GM19463 (cell line): ENCODE measurements around the gene LRFN2.

Source experiments
- ATAC-seq: cut with Tn5 transposase; IDR thresholded peaks from one replicate; pipeline ENCODE4 v1.9.1; 2021; ENCODE audit warnings: mild to moderate bottlenecking, moderate library complexity; ENCODE audit not compliant: unreplicated experiment

LRFN2 gene

GRCh38 chr6:40587240-40588069, at the start of gene LRFN2:
Gene LRFN2, minus strand, starts transcription at chr6:40587364.
- peak; percentile 78 for ATAC-seq

GRCh38 chr6:40634429-40634828, 47.3 kb upstream of the LRFN2 start:
- no peak for ATAC-seq

- ATAC-seq, result no peak
These were observed 44.6 kb upstream of the LRFN2 start for GRCh38 chr6:40631744-40632143.

DNA sequence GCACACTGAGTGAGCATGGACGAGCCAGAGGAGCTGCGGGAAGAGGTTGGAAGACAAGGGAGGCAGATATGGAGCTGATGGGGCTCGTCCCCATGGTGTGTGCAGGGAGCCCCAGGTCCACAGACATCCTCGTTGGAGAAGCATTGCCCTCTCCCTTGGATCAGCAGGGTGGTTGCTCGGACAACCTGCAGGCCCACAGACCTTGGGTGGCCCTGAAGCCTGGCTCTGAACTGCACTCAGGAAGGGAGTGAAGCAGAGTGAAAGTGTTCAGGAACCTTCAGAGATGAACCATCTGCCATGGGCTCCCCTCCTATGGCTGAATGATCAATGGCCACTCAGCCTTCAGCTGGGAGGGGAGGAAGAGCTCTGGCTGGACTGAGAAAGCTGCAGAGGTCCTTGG, 43.3 kb upstream of the LRFN2 start:
- ATAC-seq, result no peak

DNA sequence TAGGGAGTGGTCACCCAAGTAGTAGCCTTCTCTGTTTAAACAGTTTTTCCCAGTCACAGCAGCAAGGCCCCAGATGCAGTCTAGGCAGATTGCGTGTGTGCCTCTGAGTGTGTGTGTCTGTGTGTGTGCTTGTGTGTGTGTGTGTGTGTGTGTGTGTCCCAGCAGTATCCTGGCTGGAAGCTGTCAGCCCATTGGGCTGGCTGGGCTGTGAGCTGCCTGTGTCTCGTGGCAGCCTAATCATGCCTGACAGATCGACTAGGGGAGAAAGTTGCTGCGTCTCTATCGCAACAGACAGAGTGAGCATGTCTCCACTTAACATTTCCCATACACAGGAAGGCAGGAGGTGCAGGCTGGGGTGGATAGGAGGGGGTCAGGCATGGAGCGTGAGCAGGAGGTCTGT, 42.9 kb upstream of the LRFN2 start:
- no peak for ATAC-seq

DNA sequence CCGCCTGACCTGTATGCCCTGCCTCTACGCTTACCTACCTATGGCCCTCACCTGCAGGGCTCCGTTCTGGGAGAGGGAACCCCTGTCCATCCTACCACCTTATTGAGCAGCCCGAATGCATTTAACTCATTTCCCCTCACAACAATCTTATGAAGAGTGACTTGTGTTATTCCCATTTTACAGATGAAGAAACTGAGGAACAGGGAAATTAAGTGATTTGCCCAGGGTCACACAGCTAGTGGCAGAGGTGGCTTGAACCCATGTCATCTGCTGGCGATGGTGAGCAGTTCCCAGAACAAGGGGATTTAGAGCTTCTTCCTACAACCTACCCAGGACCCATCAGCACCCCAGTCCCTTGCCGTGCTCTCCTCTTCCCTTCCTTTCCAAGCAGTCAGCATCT, 42.3 kb upstream of the LRFN2 start:
- no peak for ATAC-seq

- no peak for ATAC-seq
These were observed 40.2 kb upstream of the LRFN2 start for GRCh38 chr6:40627316-40627715.

GRCh38 chr6:40626886-40627285, 39.7 kb upstream of the LRFN2 start:
- ATAC-seq, result no peak

DNA sequence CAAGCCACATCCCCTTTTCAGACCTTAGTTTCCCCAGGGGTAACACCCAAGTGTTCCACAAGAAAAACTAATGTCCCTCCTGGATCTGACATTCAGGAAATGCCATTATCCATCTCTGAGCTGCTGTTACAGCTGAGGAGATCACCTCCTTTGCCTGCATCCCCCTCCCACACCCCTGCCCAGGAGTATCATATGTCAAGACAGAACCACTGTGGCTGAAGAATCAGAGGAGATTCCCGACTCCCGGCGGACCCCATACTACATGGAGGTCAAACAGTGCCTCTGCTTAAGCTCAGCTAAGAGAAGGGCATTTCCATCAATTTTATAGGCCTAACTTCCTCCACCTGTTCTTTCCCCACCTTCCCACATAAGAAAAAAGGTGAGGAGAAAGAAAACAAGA, 36.8 kb upstream of the LRFN2 start:
- no peak for ATAC-seq

- no peak for ATAC-seq
These were observed 36.0 kb upstream of the LRFN2 start for GRCh38 chr6:40623178-40623577.

DNA sequence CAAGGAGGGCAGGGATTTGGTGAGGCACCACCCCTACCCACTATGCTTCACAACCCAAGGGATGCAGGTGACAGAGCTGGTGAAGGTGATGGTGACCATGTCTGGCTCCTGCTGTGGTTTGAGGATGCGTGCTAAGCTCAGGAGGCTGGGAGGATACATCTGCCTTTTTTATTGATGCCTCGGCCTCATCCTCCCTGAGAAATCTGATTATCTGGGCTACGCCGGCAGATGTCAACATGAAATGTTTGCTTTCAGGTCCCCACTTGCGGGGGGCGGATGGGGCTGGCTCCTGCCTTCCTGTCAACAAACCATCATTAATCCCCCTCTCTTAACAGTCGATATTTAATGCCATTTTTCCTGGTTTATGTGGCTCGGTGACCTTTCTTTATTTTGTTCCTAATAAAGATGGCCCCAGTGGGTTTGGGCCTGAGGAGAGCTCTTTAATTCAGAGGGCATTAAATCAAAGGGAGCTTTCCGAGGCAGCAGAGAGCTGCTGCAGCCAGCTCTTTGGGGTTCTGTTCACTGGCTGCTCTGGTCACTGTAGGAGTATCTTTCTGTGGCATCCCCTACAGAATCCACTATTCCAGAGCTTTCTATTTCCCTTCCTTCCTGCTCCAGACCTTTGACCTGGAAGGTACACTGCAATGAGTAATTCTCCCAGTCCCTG, 33.5 kb upstream of the LRFN2 start:
- no peak for ATAC-seq

- ATAC-seq, result no peak
These were observed 27.5 kb upstream of the LRFN2 start for GRCh38 chr6:40614671-40615070.

DNA sequence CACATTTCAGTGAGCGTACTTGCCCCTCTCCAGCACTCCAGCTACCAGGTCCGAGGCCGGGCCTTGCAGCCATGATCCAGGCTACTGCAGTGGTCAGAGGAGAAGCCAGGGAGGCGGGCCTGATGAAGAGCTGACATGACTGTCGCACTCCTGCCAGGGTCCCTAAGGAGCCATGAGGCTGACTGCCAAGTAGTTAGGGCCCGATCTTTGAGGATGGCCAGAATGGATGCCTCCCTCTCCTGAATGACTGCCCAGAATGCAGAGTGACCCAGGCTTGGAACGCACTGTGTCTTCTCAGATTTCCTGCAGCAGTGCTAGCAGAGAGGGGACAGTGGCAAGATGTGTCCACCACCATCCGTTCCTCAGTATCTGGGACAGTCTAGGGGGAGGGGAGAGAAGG, 24.7 kb upstream of the LRFN2 start:
- no peak for ATAC-seq

- no peak for ATAC-seq
These were observed 24.3 kb upstream of the LRFN2 start for GRCh38 chr6:40611434-40611833.

- ATAC-seq, result no peak
These were observed 23.1 kb upstream of the LRFN2 start for GRCh38 chr6:40610229-40610628.

- no peak for ATAC-seq
These were observed 19.8 kb upstream of the LRFN2 start for GRCh38 chr6:40606981-40607380.

DNA sequence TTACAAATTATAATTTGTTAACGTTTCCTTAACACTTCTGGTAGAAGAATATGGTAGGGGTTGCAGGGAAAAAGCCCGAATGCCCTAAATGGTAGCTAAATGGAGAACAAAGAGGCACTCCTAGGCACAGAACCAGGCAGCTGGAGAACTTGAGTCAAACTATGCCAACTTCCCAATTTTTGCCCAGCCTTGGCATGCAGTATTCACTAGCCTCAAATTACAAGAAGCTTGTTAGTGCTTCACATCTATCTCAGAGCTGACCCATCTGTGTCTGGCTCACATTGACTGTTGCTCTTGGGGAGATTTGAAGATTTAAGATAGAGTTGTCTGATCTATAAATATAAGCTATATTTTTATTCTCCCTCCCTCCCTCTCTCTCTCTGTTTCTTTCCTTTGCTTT, 19.4 kb upstream of the LRFN2 start:
- no peak for ATAC-seq

GRCh38 chr6:40604082-40604481, 16.9 kb upstream of the LRFN2 start:
- no peak for ATAC-seq

- ATAC-seq, result no peak
These were observed 12.4 kb upstream of the LRFN2 start for GRCh38 chr6:40599555-40599954.

DNA sequence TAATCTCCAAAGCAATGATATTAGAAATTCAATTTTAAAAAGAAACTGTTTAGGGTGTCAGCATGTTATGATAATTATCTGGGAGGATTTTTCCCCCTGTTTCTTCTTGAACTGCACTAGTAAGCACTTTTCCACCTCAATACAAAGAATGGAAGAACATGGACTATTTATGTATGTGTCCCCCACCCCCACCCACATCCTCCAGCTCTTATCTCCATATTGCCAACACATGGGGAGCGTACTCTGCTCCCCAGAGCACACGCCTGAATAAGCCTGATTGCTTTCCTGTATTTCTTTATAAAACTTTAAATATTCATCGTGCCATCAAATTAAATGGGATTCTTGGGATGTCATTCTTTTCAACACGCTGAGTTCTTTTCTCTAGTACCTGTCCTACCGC, 11.4 kb upstream of the LRFN2 start:
- ATAC-seq, result no peak

- ATAC-seq, result no peak
These were observed 10.1 kb upstream of the LRFN2 start for GRCh38 chr6:40597301-40597700.

DNA sequence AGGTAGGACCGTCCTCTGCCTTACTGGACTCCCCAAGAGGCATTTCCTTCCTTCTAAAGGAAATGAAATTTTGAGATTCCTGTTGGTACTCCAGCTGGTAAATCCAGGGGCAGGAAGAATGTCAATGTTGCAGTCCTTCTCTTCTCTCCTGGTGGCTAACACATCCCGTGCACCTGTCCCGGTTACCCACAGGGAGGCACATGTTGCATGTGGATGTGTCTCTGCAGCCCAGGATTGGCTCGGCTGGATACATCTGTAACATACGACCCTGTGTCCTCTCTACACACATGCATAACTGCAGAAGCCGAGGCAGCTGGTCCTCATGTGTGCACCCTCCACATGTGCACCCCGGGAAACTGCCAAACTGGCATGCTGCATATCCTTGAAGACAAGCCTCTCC, 1.3 kb upstream of the LRFN2 start:
- ATAC-seq, result no peak

- ATAC-seq, result no peak
These were observed 863 bp upstream of the LRFN2 start for GRCh38 chr6:40588070-40588384.
